Ishikawa (cell line): Measurements from ENCODE around the gene PA2G4.

Experiments used
- CEBPB ChIP-seq: IDR thresholded peaks from 2 replicates; pipeline ENCODE4 v1.6.1; 2012
- CREB1 ChIP-seq: IDR thresholded peaks from 2 replicates; pipeline ENCODE4 v1.6.1; 2012; ENCODE audit warnings: low read depth
- EGR1 ChIP-seq: IDR thresholded peaks from 2 replicates; pipeline ENCODE4 v1.6.1; 2012
- EP300 ChIP-seq: IDR thresholded peaks from 2 replicates; pipeline ENCODE4 v1.6.1; 2012; ENCODE audit warnings: borderline replicate concordance
- FOXM1 ChIP-seq: IDR thresholded peaks from 2 replicates; pipeline ENCODE4 v1.6.1; 2012; ENCODE audit warnings: low read depth, borderline replicate concordance
- NFIC ChIP-seq: IDR thresholded peaks from 2 replicates; pipeline ENCODE4 v1.6.1; 2012
- RAD21 ChIP-seq: IDR thresholded peaks from 2 replicates; pipeline ENCODE4 v1.6.1; 2012; ENCODE audit warnings: low read depth
- TAF1 ChIP-seq: IDR thresholded peaks from 2 replicates; pipeline ENCODE4 v1.6.1; 2012; ENCODE audit warnings: low read depth, mild to moderate bottlenecking
- TCF12 ChIP-seq: IDR thresholded peaks from 2 replicates; pipeline ENCODE4 v1.6.1; 2012; ENCODE audit warnings: low read depth
- TEAD4 ChIP-seq: IDR thresholded peaks from 2 replicates; pipeline ENCODE4 v1.6.1; 2012
- YY1 ChIP-seq: IDR thresholded peaks from 2 replicates; pipeline ENCODE4 v1.6.1; 2012; ENCODE audit warnings: low read depth
- ZBTB7A ChIP-seq: IDR thresholded peaks from 2 replicates; pipeline ENCODE4 v1.6.1; 2012; ENCODE audit warnings: low read depth
- TF ChIP-seq, protein P1 (sequence below): IDR thresholded peaks from 2 replicates; pipeline ENCODE4 v1.6.1; 2012; ENCODE audit warnings: low read depth, mild to moderate bottlenecking
- TF ChIP-seq, protein P2 (sequence below): IDR thresholded peaks from 2 replicates; pipeline ENCODE4 v1.6.1; 2012
- TF ChIP-seq, protein P3 (sequence below): IDR thresholded peaks from 2 replicates; pipeline ENCODE4 v1.6.1; 2012

Gene PA2G4

DNA sequence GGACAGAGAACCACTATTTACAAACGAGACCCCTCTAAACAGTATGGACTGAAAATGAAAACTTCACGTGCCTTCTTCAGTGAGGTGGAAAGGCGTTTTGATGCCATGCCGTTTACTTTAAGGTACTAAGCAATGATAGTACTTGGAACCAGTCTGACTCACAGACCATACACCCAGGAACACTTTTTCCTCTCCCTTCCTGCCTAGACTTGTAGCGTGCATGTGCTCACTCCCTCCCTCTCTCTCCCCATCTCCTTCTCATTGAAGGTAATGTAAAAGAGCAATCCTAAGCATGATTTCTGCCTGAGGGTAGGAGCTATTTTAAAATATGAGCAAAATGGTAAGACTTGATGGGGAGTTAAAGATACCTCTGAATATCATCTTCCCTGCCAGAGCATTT lies 6.2 kb downstream of the PA2G4 start:
- TF ChIP-seq ZBTB7A (no peak), RAD21 (no peak), NFIC (no peak), EP300 (no peak), EGR1 (no peak), CEBPB (no peak), TCF12 (no peak), YY1 (no peak)
- TF ChIP-seq, protein P1, sequence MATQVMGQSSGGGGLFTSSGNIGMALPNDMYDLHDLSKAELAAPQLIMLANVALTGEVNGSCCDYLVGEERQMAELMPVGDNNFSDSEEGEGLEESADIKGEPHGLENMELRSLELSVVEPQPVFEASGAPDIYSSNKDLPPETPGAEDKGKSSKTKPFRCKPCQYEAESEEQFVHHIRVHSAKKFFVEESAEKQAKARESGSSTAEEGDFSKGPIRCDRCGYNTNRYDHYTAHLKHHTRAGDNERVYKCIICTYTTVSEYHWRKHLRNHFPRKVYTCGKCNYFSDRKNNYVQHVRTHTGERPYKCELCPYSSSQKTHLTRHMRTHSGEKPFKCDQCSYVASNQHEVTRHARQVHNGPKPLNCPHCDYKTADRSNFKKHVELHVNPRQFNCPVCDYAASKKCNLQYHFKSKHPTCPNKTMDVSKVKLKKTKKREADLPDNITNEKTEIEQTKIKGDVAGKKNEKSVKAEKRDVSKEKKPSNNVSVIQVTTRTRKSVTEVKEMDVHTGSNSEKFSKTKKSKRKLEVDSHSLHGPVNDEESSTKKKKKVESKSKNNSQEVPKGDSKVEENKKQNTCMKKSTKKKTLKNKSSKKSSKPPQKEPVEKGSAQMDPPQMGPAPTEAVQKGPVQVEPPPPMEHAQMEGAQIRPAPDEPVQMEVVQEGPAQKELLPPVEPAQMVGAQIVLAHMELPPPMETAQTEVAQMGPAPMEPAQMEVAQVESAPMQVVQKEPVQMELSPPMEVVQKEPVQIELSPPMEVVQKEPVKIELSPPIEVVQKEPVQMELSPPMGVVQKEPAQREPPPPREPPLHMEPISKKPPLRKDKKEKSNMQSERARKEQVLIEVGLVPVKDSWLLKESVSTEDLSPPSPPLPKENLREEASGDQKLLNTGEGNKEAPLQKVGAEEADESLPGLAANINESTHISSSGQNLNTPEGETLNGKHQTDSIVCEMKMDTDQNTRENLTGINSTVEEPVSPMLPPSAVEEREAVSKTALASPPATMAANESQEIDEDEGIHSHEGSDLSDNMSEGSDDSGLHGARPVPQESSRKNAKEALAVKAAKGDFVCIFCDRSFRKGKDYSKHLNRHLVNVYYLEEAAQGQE, result no peak
- TF ChIP-seq, protein P2, sequence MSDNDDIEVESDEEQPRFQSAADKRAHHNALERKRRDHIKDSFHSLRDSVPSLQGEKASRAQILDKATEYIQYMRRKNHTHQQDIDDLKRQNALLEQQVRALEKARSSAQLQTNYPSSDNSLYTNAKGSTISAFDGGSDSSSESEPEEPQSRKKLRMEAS, result no peak
- TF ChIP-seq, protein P3, sequence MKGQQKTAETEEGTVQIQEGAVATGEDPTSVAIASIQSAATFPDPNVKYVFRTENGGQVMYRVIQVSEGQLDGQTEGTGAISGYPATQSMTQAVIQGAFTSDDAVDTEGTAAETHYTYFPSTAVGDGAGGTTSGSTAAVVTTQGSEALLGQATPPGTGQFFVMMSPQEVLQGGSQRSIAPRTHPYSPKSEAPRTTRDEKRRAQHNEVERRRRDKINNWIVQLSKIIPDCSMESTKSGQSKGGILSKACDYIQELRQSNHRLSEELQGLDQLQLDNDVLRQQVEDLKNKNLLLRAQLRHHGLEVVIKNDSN, result no peak

DNA sequence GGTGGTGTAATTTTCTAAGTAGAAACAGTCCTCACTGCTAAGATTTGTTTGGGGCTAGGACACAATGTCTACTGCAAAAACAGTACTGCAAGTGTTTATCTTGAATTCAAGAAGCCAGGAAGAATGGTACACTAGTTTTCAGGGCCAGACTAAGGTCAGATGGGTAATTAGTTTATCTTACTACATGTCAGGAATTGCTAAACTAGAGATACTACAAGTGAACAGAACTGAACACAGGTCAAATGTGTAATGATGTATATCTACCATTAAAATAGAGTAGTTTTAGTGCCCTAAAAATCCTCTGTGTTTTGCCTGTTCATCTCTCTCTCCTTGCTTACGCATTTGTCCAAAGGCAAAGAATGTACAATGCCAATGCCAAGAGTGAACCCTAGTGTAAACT lies 9.7 kb downstream of the PA2G4 start:
- TF ChIP-seq, protein P1, result no peak
- TF ChIP-seq TAF1, result no peak
- TF ChIP-seq, protein P2, result no peak
- TF ChIP-seq TEAD4, result no peak
- TF ChIP-seq FOXM1, result no peak
- TF ChIP-seq EGR1, result no peak
- TF ChIP-seq EP300, result no peak

DNA sequence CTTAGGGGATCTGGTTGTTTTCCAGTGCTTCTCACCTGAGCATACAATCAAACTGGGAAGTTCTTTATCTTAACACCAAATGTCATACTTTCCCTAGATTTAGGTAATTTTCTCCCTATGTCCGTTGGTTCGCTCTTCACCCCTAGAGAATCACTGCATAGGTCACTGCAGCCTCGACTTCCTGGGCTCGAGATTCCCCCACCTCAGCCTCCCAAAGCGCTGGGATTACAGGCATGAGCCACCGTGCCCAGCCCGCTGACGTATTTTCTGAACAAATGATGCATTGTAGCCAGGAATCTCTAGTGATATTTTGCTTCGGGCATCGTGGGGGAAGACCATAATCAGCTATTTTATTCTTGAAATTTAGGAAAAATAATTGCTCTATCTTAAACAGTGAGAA lies 11.0 kb downstream of the PA2G4 start:
- TF ChIP-seq CEBPB (no peak), CREB1 (0 out of 2 replicates have a peak, but pooled peaks have one; percentile 13)

DNA sequence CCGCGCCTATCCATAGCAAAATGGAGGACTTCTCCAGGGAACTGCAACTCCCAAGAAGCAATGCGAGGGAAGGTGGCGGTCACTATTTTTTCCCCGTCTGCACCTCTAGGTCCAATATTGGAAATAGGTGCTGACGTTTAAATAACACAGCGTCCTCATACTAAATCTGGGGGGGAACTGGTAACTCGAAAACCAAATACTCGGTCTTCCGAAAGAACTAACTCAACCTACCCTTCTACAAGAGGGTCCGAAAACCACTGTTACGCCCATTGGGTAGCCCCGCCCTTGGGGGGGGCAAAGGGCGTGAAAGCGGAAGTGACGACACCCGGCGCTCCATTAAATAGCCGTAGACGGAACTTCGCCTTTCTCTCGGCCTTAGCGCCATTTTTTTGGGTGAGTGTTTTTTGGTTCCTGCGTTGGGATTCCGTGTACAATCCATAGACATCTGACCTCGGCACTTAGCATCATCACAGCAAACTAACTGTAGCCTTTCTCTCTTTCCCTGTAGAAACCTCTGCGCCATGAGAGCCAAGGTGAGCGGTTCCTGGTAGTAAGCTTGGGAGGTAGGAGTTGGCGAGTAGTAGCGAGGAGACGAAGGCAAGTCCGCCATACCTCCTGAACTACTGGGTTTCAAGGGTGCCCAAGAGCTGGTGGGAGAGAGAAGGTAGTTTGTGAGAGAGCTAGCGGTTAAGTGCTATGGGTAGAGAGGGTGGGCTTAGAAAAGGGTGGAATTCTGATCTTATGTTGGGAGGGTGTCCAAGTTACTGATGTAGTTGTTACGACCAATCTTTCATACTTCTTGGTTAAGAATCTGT lies 12.1 kb downstream of the PA2G4 start, which contains the start of gene RPL41:
TSS of gene RPL41 (plus strand) at position 367 of the 815 bp plus-strand sequence.
- TF ChIP-seq TCF12 (peak; percentile 60; the same call in 1 of the 2 replicates), EGR1 (peak; percentile 9; the same call in 1 of the 2 replicates), ZBTB7A (no peak), TAF1 (peak; percentile 99), NFIC (peak; percentile 33; the same call in 1 of the 2 replicates), RAD21 (no peak), EP300 (peak; percentile 11; the same call in 1 of the 2 replicates), TEAD4 (peak; percentile 33; the same call in 1 of the 2 replicates), YY1 (peak; percentile 89), CEBPB (no peak; the same call in 1 of the 2 replicates), CREB1 (peak; percentile 92)
- TF ChIP-seq, protein P3, result no peak
- TF ChIP-seq, protein P2, result peak; percentile 92

DNA sequence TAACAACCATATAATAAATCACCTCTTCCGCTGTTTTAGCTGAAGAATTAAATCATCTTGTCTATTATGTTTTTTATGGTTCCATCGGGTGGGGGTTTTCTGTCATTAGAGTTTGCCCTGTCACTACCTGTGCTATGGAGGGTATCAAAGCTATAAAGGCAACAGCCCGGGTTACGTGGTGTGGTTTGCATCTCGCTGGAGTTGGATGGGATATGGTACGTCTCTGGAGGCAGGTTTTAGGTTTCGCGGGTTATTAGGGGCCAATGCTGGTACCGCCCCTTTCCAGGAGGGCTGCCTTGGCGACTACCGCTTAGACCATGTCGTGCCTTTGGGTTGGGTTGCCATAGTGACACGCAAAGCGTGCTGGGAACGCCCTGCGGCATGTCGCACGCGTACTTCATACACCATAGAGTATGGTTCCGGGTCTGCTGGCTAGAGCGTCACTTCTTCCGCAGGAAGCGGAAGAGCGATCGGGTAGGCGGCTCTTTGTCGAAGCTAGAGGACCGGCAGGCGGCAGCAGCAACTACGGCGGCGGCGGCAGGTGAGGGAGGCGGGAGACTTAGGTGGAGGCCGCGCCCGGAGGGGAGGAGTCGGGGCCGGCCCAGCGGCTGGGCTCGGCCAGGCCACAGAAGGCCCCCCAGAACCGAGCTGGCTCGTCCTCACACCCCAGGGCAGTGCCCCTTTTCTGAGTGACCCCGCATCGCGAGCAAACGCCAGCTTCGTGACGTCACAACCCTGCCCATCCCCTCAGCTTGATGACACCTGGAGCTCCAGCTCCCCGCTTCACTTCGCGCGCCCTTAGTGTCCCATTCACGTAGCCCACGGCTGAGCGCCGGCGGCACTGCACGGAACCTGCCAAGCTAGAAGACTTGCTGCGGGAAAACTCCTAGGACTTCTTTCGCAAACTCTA lies 13.7 kb downstream of the PA2G4 start, which contains the start of gene ZC3H10:
TSS of gene ZC3H10 (plus strand) at position 489 of the 910 bp plus-strand sequence. CDS start 2,297 bp downstream, outside the sequence.
- TF ChIP-seq, protein P1, result no peak
- TF ChIP-seq EGR1 (peak; percentile 70), ZBTB7A (no peak), YY1 (peak; percentile 80), EP300 (peak; percentile 67; the same call in 1 of the 2 replicates), CREB1 (peak; percentile 77), TAF1 (peak; percentile 86), TEAD4 (peak; percentile 91), TCF12 (peak; percentile 85), RAD21 (no peak; the same call in 1 of the 2 replicates), CEBPB (peak; percentile 37; the same call in 1 of the 2 replicates), NFIC (peak; percentile 70; the same call in 1 of the 2 replicates), FOXM1 (no peak)
- TF ChIP-seq, protein P2, result peak; percentile 97
- TF ChIP-seq, protein P3, result peak; percentile 61; the same call in 1 of the 2 replicates
